Activated T-helper 1 cell treated with anti-CD3 and anti-CD28 coated beads, Interleukin-12 subunit alpha, Interleukin-12 subunit beta, Interleukin-2, Interleukin-4 antibody, amounts not matched to agents 30 ng/mL and 10 ng/mL and 1 ng/mL, durations not matched to agents 14 hours and 24 hours and 36 hours (primary cell): Measurements from ENCODE around the gene SLC7A6OS. TPM values are rescaled to one million over a fixed set of nuclear protein-coding genes. Genes with fewer than 3 reads are reported as not detected.
A peak's percentile ranks its signal among the peaks of the same experiment; 100 is the strongest.

Experiments used
- DNase-seq: peaks from one replicate; pipeline ENCODE4 v3.0.0; 2021; ENCODE audit warnings: low spot score
- H3K27ac Mint-ChIP-seq: one replicate; pipeline ENCODE4 v1.8.0; 2021; ENCODE audit warnings: mild to moderate bottlenecking, mixed read lengths
- H3K27me3 Mint-ChIP-seq: one replicate; pipeline ENCODE4 v1.8.0; 2022; ENCODE audit warnings: mild to moderate bottlenecking, moderate library complexity, mixed read lengths; ENCODE audit not compliant: insufficient read depth
- H3K36me3 Mint-ChIP-seq: one replicate; pipeline ENCODE4 v1.8.0; 2021; ENCODE audit warnings: low read depth, mixed read lengths
- H3K4me1 Mint-ChIP-seq: one replicate; pipeline ENCODE4 v1.8.0; 2021; ENCODE audit warnings: low read depth, mixed read lengths
- H3K4me3 Mint-ChIP-seq: one replicate; pipeline ENCODE4 v1.8.0; 2021; ENCODE audit warnings: mild to moderate bottlenecking, moderate library complexity, mixed read lengths
- H3K9me3 Mint-ChIP-seq: one replicate; pipeline ENCODE4 v1.8.0; 2021; ENCODE audit warnings: mixed read lengths
- intact Hi-C: fragments of 100-400 bp; cut with micrococcal nuclease; formaldehyde crosslinking; loops from one replicate; pipeline ENCODE4 v1.15.1; 2024
- total RNA-seq: library from RNA; stranded (reverse); gene quantifications from 2 replicates; pipeline ENCODE4 v1.2.3, GENCODE V29; 2022

The SLC7A6OS gene
- total RNA-seq, 1 donor from 2014 or later = 27.6 TPM

GRCh38 chr16:68300734-68301459 lies 9.8 kb downstream of the SLC7A6OS start:
- Mint-ChIP-seq H3K27me3 (no peaks in the 10 kb centered on the region), H3K4me3 (no peak overlapping the region), H3K4me1 (peaks cover 33% of the 10 kb centered on the region), H3K9me3 (no peaks in the 10 kb centered on the region), H3K27ac (peak overlapping the region; percentile 50), H3K36me3 (peaks cover 68% of the 10 kb centered on the region)
- no peak for DNase-seq
- intact Hi-C loops = no loop called here

- H3K36me3 Mint-ChIP-seq = peaks cover 68% of the 10 kb centered on the region
Measured at GRCh38 chr16:68299571-68300453, 10.9 kb downstream of the SLC7A6OS start.

GRCh38 chr16:68298907-68299561 lies 11.7 kb downstream of the SLC7A6OS start:
- Mint-ChIP-seq H3K27ac (peak overlapping the region; percentile 31), H3K4me3 (no peak overlapping the region), H3K9me3 (no peaks in the 10 kb centered on the region), H3K27me3 (no peaks in the 10 kb centered on the region), H3K4me1 (peaks cover 36% of the 10 kb centered on the region), H3K36me3 (peaks cover 70% of the 10 kb centered on the region)
- intact Hi-C loops = no loop called here
- DNase-seq = no peak

More at GRCh38 chr16:68299571-68300453, 10.9 kb downstream of the SLC7A6OS start:
- peaks cover 32% of the 10 kb centered on the region for H3K4me1 Mint-ChIP-seq
- H3K9me3 Mint-ChIP-seq = no peaks in the 10 kb centered on the region
- DNase-seq = no peak
- intact Hi-C loops = no loop called here
- peak overlapping the region; percentile 36 for H3K27ac Mint-ChIP-seq
- H3K27me3 Mint-ChIP-seq = no peaks in the 10 kb centered on the region
- no peak overlapping the region for H3K4me3 Mint-ChIP-seq

GRCh38 chr16:68298312-68298711 lies 12.4 kb downstream of the SLC7A6OS start:
- Mint-ChIP-seq H3K4me1 (peaks cover 38% of the 10 kb centered on the region), H3K27me3 (no peaks in the 10 kb centered on the region)

GRCh38 chr16:68297908-68298307 lies 12.8 kb downstream of the SLC7A6OS start:
- intact Hi-C loops = no loop called here
- no peaks in the 10 kb centered on the region for H3K9me3 Mint-ChIP-seq
- DNase-seq = no peak
- peak overlapping the region; percentile 40 for H3K27ac Mint-ChIP-seq
- no peak overlapping the region for H3K4me3 Mint-ChIP-seq
- peaks cover 41% of the 10 kb centered on the region for H3K4me1 Mint-ChIP-seq
- H3K36me3 Mint-ChIP-seq = peaks cover 70% of the 10 kb centered on the region
- no peaks in the 10 kb centered on the region for H3K27me3 Mint-ChIP-seq

More at GRCh38 chr16:68298312-68298711, 12.4 kb downstream of the SLC7A6OS start:
- Mint-ChIP-seq H3K36me3 (peaks cover 70% of the 10 kb centered on the region), H3K9me3 (no peaks in the 10 kb centered on the region), H3K27ac (peak overlapping the region; percentile 40), H3K4me3 (no peak overlapping the region)
- no peak for DNase-seq
- intact Hi-C loops = no loop called here

DNA sequence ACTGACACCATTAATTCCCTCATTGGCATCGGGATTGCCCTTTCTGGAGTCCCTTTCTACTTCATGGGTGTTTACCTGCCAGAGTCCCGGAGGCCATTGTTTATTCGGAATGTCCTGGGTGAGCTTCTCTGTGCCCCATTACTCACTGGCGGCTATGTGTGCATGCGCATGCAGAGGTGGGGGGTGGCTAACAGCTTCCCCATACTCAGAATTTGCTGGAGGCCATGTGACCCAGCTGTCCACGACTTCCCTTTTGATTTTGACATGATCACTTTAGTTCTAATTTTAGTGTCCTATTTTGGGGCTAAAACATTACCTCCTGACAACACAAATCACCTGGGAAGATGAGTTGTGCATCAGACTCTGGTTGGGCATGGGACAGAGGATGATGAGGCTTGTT lies 14.1 kb downstream of the SLC7A6OS start:
- DNase-seq = no peak
- H3K27ac Mint-ChIP-seq = peak overlapping the region; percentile 23
- peaks cover 66% of the 10 kb centered on the region for H3K36me3 Mint-ChIP-seq
- intact Hi-C loops = no loop called here
- no peaks in the 10 kb centered on the region for H3K9me3 Mint-ChIP-seq
- H3K27me3 Mint-ChIP-seq = no peaks in the 10 kb centered on the region
- H3K4me1 Mint-ChIP-seq = peaks cover 47% of the 10 kb centered on the region
- no peak overlapping the region for H3K4me3 Mint-ChIP-seq

GRCh38 chr16:68296291-68296690 lies 14.5 kb downstream of the SLC7A6OS start:
- Mint-ChIP-seq H3K4me3 (no peak overlapping the region), H3K27ac (peak overlapping the region; percentile 20), H3K9me3 (no peaks in the 10 kb centered on the region), H3K27me3 (no peaks in the 10 kb centered on the region), H3K4me1 (peaks cover 51% of the 10 kb centered on the region), H3K36me3 (peaks cover 68% of the 10 kb centered on the region)
- DNase-seq = no peak
- intact Hi-C loops = no loop called here

GRCh38 chr16:68292425-68292824 lies 18.3 kb downstream of the SLC7A6OS start:
- H3K4me1 Mint-ChIP-seq = peaks cover 80% of the 10 kb centered on the region
- intact Hi-C loops = no loop called here
- H3K27ac Mint-ChIP-seq = peak overlapping the region; percentile 80

DNA sequence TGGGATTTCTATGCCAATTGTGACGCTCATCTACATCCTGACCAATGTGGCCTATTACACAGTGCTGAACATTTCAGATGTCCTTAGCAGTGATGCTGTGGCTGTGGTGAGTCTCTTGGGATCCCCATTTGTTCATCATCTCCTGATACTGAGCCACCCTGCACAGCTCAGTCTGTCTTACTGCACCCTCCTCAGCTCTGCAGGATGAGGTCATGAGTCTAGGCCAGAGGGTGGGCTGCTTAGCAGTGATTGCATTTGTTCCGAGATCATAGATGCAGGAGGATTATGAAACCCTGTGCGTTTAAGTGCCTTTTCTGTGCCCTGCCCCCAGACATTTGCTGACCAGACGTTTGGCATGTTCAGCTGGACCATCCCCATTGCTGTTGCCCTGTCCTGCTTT lies 19.5 kb downstream of the SLC7A6OS start:
- Mint-ChIP-seq H3K36me3 (peaks cover 72% of the 10 kb centered on the region), H3K4me3 (peak overlapping the region; percentile 48), H3K27me3 (no peaks in the 10 kb centered on the region), H3K4me1 (peaks cover 84% of the 10 kb centered on the region), H3K9me3 (no peaks in the 10 kb centered on the region), H3K27ac (peak overlapping the region; percentile 80)
- DNase-seq = no peak
- intact Hi-C loops = no loop called here

More at GRCh38 chr16:68292425-68292824, 18.3 kb downstream of the SLC7A6OS start:
- peaks cover 73% of the 10 kb centered on the region for H3K36me3 Mint-ChIP-seq
- H3K4me3 Mint-ChIP-seq = peak overlapping the region; percentile 19
- no peak for DNase-seq
- H3K9me3 Mint-ChIP-seq = no peaks in the 10 kb centered on the region
- no peaks in the 10 kb centered on the region for H3K27me3 Mint-ChIP-seq

- peaks cover 69% of the 10 kb centered on the region for H3K36me3 Mint-ChIP-seq
- H3K4me1 Mint-ChIP-seq = peaks cover 88% of the 10 kb centered on the region
- H3K4me3 Mint-ChIP-seq = peak overlapping the region; percentile 67
- no peaks in the 10 kb centered on the region for H3K27me3 Mint-ChIP-seq
- H3K27ac Mint-ChIP-seq = peak overlapping the region; percentile 97
- DNase-seq = no peak
- no peaks in the 10 kb centered on the region for H3K9me3 Mint-ChIP-seq
- intact Hi-C loops = no loop called here
Measured at GRCh38 chr16:68290450-68290849, 20.3 kb downstream of the SLC7A6OS start.

GRCh38 chr16:68289621-68290329 lies 21.0 kb downstream of the SLC7A6OS start:
- H3K27ac Mint-ChIP-seq = peak overlapping the region; percentile 97
- intact Hi-C loops = loop anchor here (1.0 to 10.0 kb wide), 6 partner anchors 8 to 895 kb away; partner anchors contain the start of genes SLC7A6, SLC7A6OS and SNTB2
- peak; percentile 40 for DNase-seq
- H3K4me3 Mint-ChIP-seq = peak overlapping the region; percentile 67
- H3K27me3 Mint-ChIP-seq = no peaks in the 10 kb centered on the region
- H3K9me3 Mint-ChIP-seq = no peaks in the 10 kb centered on the region
- H3K4me1 Mint-ChIP-seq = peaks cover 92% of the 10 kb centered on the region
- peaks cover 69% of the 10 kb centered on the region for H3K36me3 Mint-ChIP-seq

GRCh38 chr16:68289202-68289601 lies 21.5 kb downstream of the SLC7A6OS start:
- H3K36me3 Mint-ChIP-seq = peaks cover 72% of the 10 kb centered on the region
- H3K9me3 Mint-ChIP-seq = no peaks in the 10 kb centered on the region
- H3K4me1 Mint-ChIP-seq = peaks cover 95% of the 10 kb centered on the region
- DNase-seq = no peak
- peak overlapping the region; percentile 97 for H3K27ac Mint-ChIP-seq
- no peaks in the 10 kb centered on the region for H3K27me3 Mint-ChIP-seq
- H3K4me3 Mint-ChIP-seq = peak overlapping the region; percentile 67
- intact Hi-C loops = loop anchor here (1.0 to 10.0 kb wide), 6 partner anchors 8 to 896 kb away; partner anchors contain the start of genes SLC7A6, SLC7A6OS and SNTB2
